K562 (cell line): ENCODE data around the gene BICC1.

Source experiments
- BCOR ChIP-seq: fragments of 450-650 bp; IDR thresholded peaks from 2 replicates; pipeline ENCODE4 v1.6.1; 2016
- BRCA1 ChIP-seq, 2 experiments: fragments of 450-650 bp in 1 of 2; sonication (generic) in 1 of 2; formaldehyde crosslinking in 1 of 2; IDR thresholded peaks; 2 replicates each; pipeline versions ENCODE4 v1.5.0 to v1.6.1; 2017 to 2020; ENCODE audit warnings: mild to moderate bottlenecking in 1 of 2, missing genetic modification reagents in 1 of 2
- BRF2 ChIP-seq: IDR thresholded peaks from 3 replicates; pipeline ENCODE4 v1.6.1; 2011; ENCODE audit warnings: borderline replicate concordance, mild to moderate bottlenecking; ENCODE audit not compliant: insufficient read length, insufficient read depth
- CTCF ChIP-seq, 3 experiments: IDR thresholded peaks in 2 of 3; conservative IDR thresholded peaks in 1 of 3; 2 replicates each; pipeline ENCODE4 v1.5.1; 2011 to 2012; ENCODE audit warnings: low read length in 3 of 3, mild to moderate bottlenecking in 3 of 3, control low read depth in 2 of 3, improper control_type of control experiment in 1 of 3, inconsistent platforms in 1 of 3, low read depth in 1 of 3, mixed read lengths in 1 of 3, moderate library complexity in 1 of 3; ENCODE audit not compliant: insufficient read depth in 2 of 3
- IRF1 ChIP-seq: sonication (generic); formaldehyde crosslinking; IDR thresholded peaks from 2 replicates; pipeline ENCODE4 v1.8.0; 2022; ENCODE audit warnings: missing genetic modification reagents, mild to moderate bottlenecking, borderline replicate concordance
- PCBP2 ChIP-seq: fragments of 200-400 bp; formaldehyde crosslinking; IDR thresholded peaks from 2 replicates; pipeline ENCODE4 v1.6.1; 2018; ENCODE audit warnings: low read length, low read depth, mild to moderate bottlenecking, moderate library complexity; ENCODE audit not compliant: poor library complexity, severe bottlenecking
- SMAD3 ChIP-seq: fragments of 450-650 bp; formaldehyde crosslinking; conservative IDR thresholded peaks from 2 replicates; pipeline ENCODE4 v1.4.0; 2020; ENCODE audit warnings: mild to moderate bottlenecking
- SREBF1 ChIP-seq: fragments of 150-350 bp; IDR thresholded peaks from 2 replicates; pipeline ENCODE4 v1.6.1; 2014; ENCODE audit warnings: antibody characterized with exemption, low read depth, low read length, borderline replicate concordance
- STAG1 ChIP-seq: sonication (generic); formaldehyde crosslinking; IDR thresholded peaks from 2 replicates; pipeline ENCODE4 v1.5.0; 2020; ENCODE audit warnings: missing genetic modification reagents, borderline replicate concordance
- TOE1 ChIP-seq, 2 experiments: fragments of 450-650 bp in 1 of 2; sonication (generic) in 1 of 2; formaldehyde crosslinking in 1 of 2; IDR thresholded peaks; 2 replicates each; pipeline versions ENCODE4 v1.7.1 to v1.8.0; 2016 to 2022; ENCODE audit warnings: borderline replicate concordance in 2 of 2, mild to moderate bottlenecking in 2 of 2, antibody characterized with exemption in 1 of 2, inconsistent platforms in 1 of 2, low read depth in 1 of 2, missing genetic modification reagents in 1 of 2, moderate library complexity in 1 of 2
- ZKSCAN8 ChIP-seq: fragments of 200-800 bp; sonication (Bioruptor generic); IDR thresholded peaks from 2 replicates; pipeline ENCODE4 v1.6.1; 2016; ENCODE audit warnings: missing genetic modification characterization, missing compliant biosample characterization
- ZNF175 ChIP-seq: fragments of 200-800 bp; sonication (Bioruptor generic); IDR thresholded peaks from 2 replicates; pipeline ENCODE4 v1.6.1; 2016; ENCODE audit warnings: low read depth, mild to moderate bottlenecking, missing genetic modification characterization, missing compliant biosample characterization
- ZNF274 ChIP-seq: IDR thresholded peaks from 2 replicates; pipeline ENCODE4 v1.6.1; 2011; ENCODE audit warnings: low read depth, mild to moderate bottlenecking, low read length, moderate library complexity, borderline replicate concordance
- ZNF395 ChIP-seq: fragments of 200-800 bp; sonication (Bioruptor generic); IDR thresholded peaks from 2 replicates; pipeline ENCODE4 v1.6.1; 2017; ENCODE audit warnings: missing genetic modification characterization, missing compliant biosample characterization

- TF ChIP-seq BRCA1 (IDR thresholded peaks at IDR 0.05) (no peak), BRCA1 (CRISPR knock-in tag; IDR thresholded peaks at IDR 0.05) (no peak), SREBF1 (no peak), STAG1 (CRISPR knock-in tag) (no peak), BCOR (no peak), ZNF175 (no peak), PCBP2 (no peak), BRF2 (no peak), CTCF (IDR thresholded peaks at IDR 0.05 in 2 of 3, conservative IDR thresholded peaks at IDR 0.05 in 1 of 3; ENCODE audit: insufficient read depth in 2 of 3, low read depth in 1 of 3, low read length in 3 of 3) (no peak), IRF1 (CRISPR knock-in tag) (no peak), ZNF395 (CRISPR knock-in tag) (no peak), ZNF274 (no peak), ZKSCAN8 (CRISPR knock-in tag) (no peak), SMAD3 (CRISPR knock-in tag) (no peak), TOE1 (IDR thresholded peaks at IDR 0.05; ENCODE audit: borderline replicate concordance) (no peak), TOE1 (CRISPR knock-in tag; IDR thresholded peaks at IDR 0.05; ENCODE audit: borderline replicate concordance, low read depth) (no peak)
Observed at GRCh38 chr10:58631715-58632114, 119.0 kb downstream of the BICC1 start.
